DMS114 treated with DMSO at 0.1 percent for 48 hours (cell line): ENCODE results near the gene NDUFB2.
A peak's percentile ranks its signal among the peaks of the same experiment; 100 is the strongest.
"Not testable (repeated sequence)": the region's sequence is repeated elsewhere in the genome, so short reads cannot be mapped to it uniquely, and the experiment has no call there.

Source experiments
- DNase-seq: peaks from one replicate; lab custom pipeline; 2025; ENCODE audit not compliant: unreplicated experiment; lab: John Stamatoyannopoulos, UW

NDUFB2 gene

DNA sequence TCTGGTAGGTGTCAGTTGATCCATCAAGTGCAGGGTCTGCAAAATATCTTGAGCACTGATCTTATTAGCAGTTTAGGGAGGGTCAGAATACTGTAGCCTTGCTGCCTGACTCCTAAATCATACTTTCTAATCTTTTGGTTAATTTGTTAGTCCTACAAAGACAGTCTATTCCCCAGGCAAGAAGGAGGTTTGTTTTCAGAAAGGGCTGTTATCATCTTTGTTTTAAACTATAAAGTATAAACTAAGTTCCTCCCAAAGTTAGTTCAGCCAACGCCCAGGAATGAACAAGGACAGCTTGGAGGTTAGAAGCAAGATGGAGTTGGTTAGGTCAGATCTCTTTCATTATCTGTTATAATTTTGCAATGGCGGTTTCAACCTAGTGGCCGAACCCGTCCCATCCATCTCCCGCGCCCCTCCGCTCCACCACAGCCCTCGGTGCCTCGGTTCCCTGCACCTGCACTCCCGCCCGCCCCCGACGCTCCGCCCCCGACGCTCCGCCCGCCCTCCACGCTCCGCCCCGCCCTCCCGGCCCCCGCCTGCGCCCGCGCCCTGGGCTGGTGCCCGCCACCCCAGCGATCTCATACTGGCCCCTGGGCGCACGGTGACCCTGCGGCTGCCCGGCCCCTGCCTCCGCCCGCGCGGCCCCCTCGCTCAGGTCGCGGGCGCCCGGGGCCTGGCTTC, 24.0 kb upstream of the NDUFB2 start, which contains the start of gene ADCK2:
ADCK2 (plus strand) TSS at position 564 of the 681 bp plus-strand sequence. CDS start 386 bp downstream, outside the sequence.
- no peak for DNase-seq

DNA sequence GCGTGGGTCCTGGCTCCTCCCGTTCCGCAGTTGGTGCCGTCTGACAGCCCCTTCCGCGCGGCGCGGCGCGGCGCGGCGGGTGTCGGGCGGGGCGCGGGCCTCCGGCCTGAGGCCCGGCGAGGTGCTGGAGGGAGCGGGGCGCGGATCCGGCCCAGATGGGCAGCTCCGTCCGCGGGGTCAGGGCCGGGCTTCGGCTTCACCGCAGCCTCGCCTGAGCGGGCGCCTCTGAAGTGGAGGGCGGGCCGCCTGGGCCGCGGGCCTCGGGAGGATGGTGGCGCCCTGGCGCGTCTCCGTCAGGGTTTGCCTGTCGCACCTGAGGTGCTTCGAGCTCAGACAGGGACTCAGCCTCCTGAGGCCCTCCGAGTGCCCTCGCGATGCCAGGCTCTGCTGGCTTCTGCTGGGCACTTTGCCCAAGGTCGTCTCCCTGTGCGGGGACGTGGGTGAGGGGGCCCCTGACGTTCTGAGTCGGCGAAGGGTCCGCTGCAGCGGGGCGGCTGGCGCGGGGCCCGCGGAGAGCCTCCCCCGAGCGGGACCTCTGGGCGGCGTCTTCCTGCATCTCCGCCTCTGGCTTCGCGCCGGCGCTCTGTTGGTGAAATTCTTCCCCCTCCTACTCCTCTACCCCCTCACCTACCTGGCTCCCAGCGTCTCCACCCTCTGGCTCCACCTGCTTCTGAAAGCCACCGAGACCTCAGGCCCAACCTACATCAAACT, 23.3 kb upstream of the NDUFB2 start:
- DNase-seq: no peak

DNA sequence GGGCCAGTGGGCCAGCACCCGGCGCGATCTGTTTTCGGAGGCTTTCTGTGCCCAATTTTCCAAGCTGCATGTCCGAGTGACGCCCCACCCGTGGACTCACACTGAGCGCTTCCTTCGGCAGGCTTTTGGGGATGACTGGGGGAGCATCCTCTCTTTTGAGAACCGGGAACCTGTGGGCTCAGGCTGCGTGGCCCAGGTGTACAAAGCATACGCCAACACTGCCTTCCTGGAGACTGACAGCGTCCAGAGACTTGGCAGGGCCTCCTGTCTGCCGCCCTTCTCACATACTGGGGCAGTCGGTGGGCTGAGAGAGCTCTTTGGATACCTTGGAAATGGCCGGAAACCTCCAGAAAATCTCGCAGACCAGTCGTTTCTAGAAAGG, 22.7 kb upstream of the NDUFB2 start:
- DNase-seq: no peak

GRCh38 chr7:140674356-140674800, 22.1 kb upstream of the NDUFB2 start:
- no peak for DNase-seq

DNA sequence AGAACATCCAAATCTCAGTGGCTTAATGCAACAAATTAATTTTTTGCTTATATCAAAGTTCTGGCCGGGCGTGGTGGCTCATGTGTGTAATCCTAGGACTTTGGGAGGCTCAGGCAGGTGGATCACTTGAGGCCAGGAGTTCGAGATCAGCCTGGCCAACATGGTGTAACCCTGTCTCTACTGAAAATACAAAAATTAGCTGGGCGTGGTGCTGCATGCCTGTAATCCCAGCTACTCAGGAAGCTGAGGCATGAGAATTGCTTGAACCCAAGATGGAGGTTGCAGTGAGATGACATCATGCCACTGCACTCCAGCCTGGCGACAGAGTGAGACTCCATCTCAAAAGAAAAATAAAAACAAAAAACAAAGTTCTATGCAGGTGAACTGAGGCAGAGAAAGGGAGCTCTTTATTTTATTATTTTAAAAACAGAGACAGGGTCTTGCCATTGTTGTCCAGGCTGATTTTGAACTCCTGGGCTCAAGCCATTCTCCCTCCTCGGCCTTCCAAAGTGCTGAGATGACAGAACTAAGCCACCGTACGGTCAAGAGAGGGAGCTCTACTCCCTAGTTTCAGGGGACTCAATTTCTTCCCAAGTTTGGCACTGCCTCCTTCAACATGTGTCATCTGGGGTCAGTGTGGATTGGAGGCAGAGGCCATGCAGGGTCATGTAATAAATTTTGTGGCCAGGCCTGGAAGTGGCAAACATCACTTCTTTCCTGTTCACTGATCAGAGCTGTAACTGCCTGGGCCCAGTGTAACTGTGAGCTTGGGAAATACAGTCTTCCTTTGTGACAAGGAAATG, 21.4 kb upstream of the NDUFB2 start:
- DNase-seq: peak; percentile 24

- DNase-seq: no peak
These were observed 20.8 kb upstream of the NDUFB2 start for GRCh38 chr7:140675726-140676125.

DNA sequence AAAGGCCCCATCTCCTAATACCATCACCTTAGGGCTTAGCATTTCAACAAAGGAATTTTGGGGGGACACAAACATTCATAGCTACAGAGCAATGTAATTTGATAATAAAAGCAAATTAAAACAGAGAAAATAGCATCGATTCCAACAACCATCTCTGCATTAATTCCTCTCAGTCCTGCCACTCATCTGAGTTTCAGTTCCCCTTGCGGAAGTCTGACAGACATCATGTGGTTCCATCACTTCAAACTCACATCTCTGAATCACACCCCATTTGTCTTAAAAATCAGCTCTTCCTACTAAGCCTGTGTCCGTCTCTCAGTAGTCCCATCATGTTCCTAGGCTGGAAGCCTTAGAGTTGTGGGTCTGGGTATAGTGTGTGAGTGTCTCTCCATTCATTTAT, 20.2 kb upstream of the NDUFB2 start:
- DNase-seq: no peak

DNA sequence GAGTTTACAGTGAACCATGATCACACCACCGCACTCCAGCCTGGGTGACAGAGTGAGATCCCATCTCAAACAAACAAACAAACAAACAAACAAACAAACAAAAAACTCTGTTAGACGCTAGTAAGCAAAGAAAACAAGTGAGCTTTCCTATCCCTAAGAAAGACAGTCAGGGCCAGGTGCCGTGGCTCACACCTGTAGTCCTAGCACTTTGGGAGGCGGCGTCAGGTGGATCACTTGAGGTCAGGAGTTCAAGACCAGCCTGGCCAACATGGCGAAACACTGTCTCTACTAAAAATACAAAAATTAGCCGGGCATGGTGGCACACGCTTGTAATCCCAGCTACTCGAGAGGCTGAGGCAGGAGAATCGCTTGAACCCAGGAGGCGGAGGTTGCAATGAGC, 19.6 kb upstream of the NDUFB2 start:
- not testable (repeated sequence) for DNase-seq

- DNase-seq: no peak
These were observed 19.0 kb upstream of the NDUFB2 start for GRCh38 chr7:140677496-140677895.

GRCh38 chr7:140678081-140678815, 18.3 kb upstream of the NDUFB2 start:
- no peak for DNase-seq

DNA sequence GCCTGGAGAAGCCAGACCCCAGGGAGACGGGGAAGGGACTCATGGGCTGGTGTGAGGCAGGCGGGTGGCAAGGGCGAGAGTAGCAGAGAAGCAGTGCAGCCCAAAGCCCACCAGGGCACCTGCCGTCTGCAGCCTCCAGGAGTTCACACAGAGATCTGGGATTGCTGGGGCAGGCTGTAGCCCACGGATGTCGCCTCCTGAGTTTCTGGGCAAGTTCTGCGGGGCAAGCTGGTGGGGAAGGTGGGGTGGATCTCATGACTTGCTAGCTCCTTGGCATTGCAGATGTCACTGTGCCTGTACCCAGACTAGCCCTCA, 17.7 kb upstream of the NDUFB2 start:
- DNase-seq: no peak

- DNase-seq: no peak
These were observed 17.3 kb upstream of the NDUFB2 start for GRCh38 chr7:140679186-140679585.

DNA sequence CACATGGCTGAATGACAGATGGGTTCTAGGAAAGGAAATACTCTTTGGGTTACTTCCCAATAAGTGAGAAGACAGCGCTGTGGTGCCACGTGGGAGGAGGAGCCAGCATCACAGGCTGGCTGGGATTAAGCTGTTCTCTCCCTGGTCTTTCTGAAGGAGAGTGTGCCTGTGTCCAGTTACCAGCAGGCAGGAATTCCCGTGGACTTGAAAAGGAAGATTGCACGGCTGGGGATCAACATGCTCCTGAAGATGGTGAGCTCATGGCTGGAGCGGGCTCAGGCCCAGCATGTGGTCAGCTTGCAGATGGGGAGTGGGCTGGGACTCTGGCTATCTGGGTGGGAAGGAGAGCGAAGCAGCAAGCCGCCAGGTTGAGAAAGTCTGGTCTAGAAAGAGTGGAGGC, 15.6 kb upstream of the NDUFB2 start:
- DNase-seq: no peak

DNA sequence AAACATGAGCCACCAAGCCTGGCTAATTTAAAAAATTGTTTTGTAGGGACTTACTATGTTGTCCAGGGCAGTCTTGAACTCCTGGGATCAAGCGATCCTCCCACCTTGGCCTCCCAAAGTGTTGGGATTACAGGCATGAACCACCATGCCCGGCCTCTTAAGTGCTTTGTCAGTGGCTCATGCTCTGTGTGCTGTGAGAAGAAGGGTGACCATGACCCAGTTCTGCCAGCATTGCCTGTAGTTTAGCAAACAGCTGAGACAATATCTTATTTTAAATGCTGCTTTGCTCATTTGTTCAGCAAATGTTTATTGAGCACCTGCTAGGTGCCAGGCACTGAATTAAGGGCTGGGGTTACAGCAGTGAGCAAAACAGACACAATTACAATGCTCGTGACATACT, 14.7 kb upstream of the NDUFB2 start:
- DNase-seq: no peak

DNA sequence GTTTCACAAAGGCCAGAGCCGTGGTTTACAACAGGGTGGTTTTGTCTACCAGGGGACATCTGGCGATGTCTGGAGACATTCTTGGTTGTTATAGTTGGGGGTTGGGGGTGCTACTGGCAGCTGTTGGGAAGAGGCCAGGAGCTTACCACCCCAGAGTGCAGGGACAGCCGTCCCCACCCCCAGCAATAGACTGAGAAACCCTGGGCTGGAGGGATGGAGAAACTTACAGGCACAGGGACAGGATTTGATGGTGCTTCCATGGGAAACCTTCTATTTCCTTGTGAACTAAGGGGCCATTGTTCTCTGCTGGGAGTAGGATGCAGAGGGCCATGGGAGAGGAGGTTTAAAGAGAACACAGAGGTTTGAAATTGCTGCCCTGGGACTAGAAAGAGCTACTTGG, 12.9 kb upstream of the NDUFB2 start:
- DNase-seq: no peak

GRCh38 chr7:140684066-140684950, 12.2 kb upstream of the NDUFB2 start:
- DNase-seq: no peak

- DNase-seq: no peak
These were observed 11.0 kb upstream of the NDUFB2 start for GRCh38 chr7:140685407-140686087.

- no peak for DNase-seq
These were observed 9.6 kb upstream of the NDUFB2 start for GRCh38 chr7:140686921-140687320.

DNA sequence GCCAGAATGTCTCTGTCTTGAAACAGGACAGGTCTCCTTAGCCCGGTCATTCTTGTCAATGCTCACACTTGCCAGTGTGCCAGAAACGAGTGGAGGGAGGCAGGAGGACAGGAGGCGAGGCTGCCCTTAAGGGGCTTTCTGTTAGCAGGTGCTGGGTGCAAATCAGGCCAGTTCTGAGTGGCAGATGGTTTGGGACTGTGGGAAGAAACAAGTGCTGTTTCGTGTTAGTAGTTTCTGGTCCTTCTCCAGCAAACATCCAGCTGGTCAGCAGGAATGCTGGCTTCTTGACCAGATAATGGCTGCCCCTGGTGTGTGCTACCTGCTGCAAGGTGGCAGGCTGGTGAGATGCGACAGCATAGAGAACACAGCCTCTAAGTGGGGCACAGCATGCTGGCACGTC, 8.2 kb upstream of the NDUFB2 start:
- DNase-seq: no peak
